GM18511 (cell line): ENCODE measurements around the gene MYO5B.

ENCODE experiments used
- ATAC-seq: cut with Tn5 transposase; IDR thresholded peaks from one replicate; pipeline ENCODE4 v1.9.1; 2021; ENCODE audit warnings: mild to moderate bottlenecking, moderate library complexity; ENCODE audit not compliant: unreplicated experiment

Gene MYO5B

DNA sequence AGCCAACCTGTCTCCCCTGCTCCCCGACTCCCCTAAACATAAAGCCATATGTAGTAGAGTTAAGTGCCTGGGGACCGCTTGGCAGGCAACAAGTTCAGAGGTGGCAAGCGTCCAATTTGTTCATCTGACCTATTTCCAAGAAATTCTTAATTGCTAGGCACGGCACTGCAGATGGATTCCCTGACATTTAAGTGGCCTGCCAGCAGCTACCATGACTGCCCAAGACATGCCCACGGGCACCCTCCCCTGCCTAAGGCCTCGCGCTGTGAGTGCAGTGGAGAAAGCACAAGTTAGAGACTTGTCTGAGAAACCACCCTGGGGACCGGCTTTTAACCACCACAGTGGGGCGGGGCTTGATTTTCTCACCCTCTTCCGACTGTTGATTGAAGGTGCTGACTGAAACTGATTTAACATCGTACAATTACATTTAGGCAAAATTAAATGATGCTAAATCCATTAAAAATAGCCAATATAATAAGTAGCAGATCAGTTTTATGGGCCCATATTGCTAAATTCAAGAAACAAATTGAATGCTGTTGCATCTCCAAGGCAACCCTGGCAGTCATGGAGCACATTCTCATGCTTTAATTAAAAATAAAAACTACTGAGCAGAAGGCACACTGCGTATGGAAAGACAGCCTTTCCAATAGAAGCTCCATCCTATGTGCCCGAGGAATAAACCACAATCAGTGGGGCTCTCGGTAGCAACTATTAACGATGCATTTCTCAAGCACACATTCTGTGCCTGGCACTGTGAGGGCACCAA lies 218.0 kb downstream of the MYO5B start:
- no peak for ATAC-seq

DNA sequence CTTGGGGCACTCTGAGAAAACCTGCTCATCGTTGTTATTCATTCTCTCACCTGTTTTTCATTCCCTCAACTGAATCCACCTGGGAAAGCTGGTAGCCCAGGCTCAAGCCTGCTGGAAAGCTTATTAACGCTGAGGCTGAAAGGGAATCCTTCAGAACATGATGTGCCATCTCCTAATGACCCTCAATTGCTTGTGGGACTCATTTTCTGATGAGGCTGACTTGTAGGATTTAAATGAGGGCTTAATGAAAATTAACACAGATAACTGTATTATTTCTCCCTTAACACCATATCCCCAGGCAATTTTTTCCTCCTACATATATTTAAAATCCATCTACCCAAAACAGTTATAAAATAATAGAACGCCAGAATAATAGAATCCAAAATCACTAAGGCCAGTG lies 218.9 kb downstream of the MYO5B start:
- no peak for ATAC-seq

DNA sequence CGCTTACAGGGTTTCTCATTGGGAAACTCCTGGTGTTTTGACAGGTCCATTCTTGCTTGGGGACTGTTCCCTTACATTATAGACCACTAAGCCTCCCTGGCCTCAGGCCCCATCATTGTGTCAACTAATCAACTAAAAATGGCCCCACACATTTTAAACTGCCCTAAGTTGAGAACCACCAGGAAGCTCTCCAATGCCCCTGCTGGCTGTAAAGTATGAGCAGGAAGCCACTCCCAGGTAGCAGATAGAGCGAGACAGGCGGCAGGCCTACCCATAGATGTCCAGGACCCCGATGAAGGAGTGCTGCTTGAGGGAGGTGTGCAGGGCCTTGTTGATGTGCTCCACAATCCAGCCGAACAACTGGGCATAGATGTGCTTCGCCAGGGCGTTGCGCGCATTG lies 220.9 kb downstream of the MYO5B start:
- ATAC-seq = no peak

DNA sequence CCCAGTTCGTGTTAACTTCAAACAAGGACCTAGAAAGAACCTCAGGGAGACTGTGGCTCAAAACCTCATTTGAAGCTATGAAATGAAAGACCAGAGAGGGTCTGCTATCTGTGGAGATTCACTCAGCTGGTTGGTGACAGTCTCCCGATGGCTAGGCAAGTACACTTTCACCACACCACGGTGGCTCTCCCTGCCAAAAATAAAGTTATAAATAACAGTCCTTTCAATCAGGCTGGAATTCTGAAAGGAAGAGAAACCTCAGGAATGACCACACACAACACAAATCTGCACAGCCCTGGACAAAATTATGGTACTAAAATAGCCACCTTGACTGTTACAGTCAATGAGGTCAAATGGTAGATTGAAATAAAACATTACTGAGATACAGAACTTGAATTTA lies 221.4 kb downstream of the MYO5B start:
- ATAC-seq = no peak

DNA sequence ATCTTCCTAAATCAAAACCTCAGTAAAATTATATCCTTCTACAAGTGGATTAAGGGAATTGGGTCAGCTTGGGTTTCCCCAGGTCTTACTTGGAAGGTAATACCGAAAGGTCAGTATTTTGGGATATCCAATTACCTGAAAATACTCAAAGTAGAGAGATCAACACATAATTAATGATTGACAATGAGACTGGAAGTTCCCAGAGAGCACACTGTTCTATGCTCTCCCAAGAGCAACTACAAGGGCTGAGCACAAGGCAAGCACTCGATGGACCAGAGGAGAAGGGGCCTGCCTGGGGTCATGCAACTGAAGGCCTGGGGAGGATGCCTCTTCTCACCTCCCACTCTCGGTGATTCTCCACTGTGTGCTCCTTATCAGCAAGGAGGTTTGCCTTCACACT lies 222.4 kb downstream of the MYO5B start:
- no peak for ATAC-seq

DNA sequence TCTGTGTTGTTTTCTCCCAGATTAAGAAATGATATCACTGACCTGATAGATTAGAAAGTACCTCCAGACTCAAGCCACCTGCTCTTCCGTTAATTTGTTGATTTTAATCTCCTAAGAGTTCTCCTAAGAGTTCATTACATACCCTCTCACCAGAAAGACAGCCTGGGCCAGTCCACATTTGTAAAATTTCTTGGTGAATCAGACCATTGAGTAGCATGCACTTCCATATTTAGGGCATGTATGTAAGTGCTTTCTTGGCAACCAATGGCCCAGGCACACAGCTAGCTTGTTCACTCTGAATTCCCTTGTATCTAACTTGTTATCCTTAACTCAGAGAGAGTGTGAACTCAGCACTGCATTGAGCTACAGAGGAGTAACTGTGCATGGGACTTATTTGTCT lies 223.5 kb downstream of the MYO5B start:
- ATAC-seq = no peak

DNA sequence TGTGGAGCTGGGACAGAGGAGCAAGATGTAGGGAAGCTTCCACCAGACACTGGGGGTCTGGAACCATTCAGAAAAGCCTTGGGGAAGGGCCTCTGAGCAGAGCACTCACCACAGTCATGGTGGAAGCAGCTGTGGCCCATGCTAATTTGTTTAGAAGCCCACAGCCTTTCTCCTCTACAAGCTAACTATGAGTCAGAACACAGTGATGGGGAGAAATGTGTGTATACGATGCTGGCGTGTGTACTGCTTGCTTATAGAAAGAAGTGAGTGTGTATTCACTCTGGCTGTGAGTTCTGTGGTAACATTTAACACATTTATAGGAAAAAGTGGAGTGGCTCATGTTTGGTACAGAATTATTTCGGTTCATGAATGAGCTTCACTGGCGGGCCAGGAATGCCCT lies 224.6 kb downstream of the MYO5B start:
- ATAC-seq = peak; percentile 51

DNA sequence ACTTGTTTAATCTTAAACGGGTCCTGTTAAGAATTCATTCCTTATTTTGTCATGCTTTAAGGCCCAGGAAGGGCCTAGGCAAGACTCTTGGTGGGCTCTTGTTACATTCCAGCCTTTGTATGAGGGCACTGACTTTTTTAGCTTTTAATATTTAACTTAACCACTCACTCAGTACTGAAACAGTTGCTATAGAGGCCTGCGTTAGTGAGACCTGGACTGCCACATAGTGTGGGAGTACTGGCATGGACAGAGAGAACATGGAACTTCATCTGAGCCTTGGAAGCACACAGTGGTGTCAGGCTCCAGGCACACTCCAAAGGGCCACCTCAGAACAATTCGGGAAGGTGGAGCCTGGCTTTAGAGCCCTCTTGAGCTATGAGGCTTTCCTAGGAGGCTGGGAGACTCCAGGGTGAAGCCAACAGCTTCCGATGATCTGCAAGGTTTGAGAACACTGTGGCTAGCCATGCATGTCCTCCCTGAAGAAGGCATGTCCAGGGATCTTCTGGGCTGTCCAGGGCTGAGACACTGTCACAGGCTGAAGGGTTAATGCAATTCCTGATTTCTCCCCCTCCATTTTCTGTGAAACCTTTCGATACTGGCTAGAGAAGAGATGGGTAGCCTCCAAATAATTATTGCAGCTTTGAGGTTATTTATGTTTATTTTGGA lies 226.2 kb downstream of the MYO5B start:
- ATAC-seq = peak; percentile 31

DNA sequence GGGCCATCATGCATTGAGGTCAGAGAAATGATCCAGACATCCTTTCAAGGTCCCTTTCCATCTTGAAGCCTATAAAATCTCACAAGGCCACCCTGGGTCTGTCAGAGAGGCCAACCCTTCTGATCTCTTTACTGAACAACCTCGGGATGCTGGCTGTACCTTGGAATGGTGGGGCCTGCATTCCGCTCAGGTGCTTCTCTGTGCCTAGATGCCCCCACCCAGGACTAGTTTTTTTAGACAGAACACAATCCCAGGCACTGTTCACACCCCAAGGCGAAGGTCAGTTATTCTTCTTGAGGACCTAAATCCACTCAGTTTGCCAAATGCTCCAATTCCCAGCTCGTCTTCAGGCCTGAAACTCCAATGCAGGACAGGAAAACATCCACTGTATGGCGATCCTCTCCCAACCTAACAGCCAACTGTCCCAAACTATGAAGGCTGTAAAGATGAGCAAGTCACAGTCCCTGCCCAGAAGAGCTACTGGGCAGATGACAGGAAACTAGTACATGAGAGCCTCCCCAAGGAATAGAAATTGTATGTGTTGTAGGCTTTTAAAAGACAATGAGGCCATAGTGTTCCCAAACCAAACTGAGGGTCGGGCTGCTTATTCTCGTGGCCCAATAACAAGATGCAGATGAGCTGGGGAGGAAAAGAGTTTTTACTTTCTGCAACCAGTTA lies 227.2 kb downstream of the MYO5B start:
- no peak for ATAC-seq

DNA sequence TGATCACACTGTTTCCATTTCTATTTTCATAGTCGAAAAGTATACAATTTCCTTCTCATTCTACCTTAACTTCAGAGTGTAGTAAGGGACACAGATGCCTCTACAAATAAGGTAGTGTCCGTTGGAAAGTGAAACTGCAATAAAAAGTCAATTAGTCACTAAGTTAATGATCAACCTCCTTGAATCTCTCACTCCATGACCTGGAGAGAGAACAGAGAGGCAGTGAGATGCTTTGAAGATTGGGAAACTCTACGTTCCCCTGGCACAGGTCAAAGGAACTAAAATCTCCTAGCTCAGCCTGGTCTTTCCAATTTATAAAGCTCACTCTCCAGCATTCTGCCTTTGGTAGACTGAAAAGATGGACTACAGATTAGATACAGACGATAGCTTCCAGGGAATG lies 227.8 kb downstream of the MYO5B start:
- peak; percentile 85 for ATAC-seq

DNA sequence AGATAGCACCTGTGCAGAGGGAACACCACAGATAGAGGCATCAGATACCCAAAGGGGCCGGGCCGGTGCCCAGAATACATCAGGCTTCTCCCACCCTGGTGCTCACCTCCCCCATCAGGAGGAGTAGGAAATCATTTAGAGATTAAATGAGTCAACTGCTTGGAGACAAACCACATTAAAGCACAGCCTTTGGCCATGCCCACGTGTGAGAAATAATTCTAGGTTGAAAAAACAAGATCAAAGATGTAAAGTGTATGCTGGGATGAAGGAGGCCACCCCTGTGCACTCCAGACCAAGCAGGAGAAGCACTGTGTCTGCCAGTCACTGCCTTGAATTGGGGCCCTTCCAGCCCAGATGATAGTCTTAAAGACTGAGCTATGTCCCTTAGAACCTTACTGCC lies 228.9 kb downstream of the MYO5B start:
- no peak for ATAC-seq

DNA sequence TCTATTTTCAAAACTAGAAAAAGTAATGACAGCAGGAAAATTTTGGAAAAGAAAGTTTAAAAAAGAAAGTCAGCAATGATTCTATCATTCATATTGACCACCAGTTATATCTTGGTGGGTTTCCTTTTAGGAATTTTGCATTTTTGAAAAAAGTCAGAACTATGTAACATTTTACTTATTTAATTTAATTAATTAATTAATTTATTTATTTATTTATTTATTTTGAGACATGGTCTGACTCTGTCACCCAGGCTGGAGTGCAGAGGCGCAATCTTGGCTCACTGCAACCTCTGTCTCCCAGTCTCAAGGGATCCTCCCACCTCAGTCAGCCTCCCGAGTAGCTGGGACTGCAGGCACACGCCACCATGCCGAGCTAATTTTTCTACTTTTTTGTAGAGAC lies 231.7 kb downstream of the MYO5B start:
- ATAC-seq = no peak

DNA sequence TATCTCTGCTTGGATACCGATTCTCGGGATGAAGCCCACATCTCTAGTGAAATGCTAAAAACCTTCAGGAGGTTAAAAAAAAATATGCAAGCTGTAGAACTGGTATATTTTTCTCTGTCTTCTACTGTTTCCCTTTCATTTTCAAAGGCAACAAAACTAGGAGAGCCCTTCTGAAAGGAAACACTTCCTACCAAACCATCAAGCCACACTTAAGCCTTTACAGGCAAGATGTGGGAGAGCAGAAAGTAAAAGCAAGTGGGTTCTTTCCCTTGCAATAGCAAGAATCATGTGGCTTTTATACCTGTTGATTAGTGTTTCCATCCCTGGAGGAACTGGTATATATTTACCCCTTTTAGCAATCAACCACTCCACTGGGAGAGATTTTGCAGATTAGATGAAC lies 233.7 kb downstream of the MYO5B start:
- no peak for ATAC-seq

DNA sequence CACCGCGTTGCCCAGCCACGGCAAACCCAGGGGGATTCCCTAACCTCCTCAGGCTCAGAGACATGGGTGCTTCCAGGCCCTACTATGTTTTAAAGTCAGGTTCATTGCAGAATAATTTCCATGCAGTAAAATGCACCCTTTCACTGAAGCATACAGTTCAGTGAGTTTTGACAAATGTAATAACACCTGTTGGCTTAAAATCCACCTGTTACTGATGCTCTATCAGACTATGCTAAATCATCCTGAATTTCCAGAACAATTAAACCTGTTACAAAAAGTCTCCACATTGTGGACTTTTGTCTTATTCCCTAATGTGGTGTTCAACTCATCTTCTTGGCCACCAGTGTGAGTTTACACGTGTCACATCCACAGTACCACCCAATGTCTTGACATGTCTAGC lies 234.6 kb downstream of the MYO5B start:
- ATAC-seq = no peak

DNA sequence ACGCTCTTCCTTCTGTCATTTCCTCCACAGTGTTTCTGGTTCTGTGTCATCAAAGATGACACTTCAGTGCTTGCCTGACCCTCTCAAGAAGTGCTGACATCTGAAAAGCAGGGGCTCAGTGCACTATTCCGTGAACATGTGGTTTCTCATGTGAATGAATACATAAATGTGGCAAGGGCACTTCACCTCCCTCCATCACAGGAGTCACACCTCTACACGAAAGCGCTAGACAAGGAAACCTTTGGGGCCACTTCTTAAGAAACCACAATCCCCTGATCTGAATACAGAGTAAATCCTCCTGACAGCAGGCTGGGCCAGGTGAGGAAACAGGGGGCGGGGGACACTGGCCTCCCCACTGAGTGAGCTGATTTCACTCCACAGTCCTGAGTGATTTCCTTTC lies 235.8 kb downstream of the MYO5B start:
- peak; percentile 88 for ATAC-seq

DNA sequence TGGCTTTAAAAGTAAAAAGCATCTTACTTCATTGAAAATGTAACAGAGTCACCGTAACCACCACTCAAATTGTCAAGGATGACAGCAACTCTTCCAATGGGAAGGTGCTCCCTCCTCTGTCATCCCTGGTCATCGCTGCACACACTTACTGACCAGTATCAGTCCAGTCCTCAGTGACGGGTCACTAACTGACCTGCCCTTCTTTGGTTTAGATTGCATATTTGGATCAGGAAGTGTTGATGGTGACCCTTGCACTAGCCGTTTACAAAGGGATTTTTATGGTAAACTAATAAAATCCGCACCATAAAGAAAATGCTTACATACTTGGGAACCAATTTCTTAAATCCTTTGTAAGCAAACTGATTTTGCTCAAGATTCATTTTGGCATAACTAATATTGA lies 239.7 kb downstream of the MYO5B start:
- ATAC-seq = no peak

DNA sequence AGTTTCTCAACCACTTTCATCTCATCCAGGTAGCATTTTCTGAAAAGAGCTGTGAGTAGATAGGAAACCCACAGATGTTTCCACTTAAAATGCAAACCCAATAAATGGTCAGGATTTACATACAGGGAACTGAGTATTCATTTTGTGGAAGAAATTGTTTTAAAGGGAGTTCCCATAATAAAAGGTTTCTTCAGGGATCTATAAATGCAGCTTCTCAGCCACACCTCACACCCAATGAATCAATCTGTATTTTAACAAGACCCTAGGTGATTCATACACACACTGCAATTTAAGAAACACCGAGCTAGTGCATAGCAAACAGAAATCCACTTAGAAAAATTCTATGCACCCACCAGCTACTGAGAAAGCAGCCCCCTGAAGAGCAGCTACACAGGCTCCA lies 241.6 kb downstream of the MYO5B start:
- no peak for ATAC-seq

DNA sequence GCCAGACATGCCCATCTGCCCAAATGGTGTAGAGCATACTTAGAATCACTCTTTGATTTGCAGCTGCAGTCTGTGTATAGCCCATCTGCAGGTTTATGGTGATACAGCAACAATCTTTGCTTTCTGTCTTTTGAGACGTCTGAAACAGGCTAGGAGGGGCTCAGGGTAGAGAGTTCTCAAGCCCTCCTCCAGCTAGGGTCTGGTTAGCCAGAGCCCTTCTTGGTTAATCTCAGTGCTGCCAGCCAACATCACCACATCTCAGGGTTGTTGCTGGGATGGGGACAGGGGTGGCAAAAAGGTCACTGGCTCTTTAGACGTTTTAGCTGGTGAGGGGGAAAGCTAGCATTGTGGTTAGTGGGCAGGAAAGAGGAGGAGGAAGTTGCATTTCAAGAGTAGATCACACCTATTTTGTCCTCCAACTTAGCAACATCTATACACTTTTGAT lies 245.0 kb downstream of the MYO5B start:
- ATAC-seq = peak; percentile 86

DNA sequence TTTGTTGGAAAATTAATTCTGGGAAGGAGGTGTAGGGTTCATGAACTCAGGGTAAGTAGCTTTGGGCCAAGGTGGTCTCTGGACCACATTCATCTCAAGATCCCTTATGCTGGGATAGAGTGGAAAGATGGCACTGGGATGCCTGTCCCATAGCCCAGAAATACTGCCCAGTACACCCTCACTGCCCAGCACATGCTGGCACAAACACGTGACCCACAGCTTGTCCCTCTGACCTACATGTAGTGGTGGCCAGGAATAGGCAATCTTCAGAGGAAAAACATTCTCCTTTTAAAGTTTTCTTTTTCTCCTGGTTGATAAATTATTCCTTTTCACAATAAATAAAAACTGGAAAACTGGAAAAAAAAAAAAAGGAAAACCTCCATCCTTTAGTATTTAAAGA lies 246.0 kb downstream of the MYO5B start:
- ATAC-seq = no peak

DNA sequence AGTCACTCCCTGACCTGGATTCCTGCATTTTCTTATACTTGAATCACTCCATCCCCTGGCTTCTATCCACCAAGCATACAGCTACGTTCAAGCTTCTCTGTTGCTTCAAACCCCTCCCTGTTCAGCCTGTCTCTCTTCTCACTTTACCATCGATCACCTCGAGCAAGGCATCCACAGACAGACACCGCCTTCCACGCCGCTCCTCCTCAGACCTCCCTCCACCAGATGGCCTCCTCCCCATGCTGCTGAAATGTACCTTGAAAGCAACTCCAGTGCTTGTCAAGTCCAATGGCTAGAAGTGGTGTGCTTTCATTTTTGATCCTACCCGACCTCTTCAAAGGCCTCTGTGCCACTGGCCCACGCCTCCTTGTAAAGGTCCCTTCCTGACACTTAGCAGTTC lies 250.3 kb downstream of the MYO5B start:
- ATAC-seq = no peak

DNA sequence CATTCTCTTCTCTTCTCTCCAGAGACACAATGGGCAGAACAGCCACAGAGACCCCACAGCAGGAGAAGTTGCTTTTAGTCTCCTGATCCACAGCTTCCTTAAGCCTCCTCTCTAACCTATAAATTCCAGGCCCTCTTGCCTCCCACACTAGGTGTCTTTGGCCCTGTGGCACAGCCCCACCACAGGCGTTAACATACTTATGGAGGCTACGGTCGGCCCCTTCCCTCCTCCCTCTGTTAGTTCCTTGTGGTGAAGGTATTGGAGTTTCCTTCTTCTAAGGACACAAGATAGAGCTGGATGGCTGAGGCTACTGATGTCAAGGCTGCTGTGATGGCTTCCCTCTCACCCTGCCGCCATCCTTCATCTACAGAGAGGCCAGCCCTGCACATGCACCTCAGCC lies 258.1 kb downstream of the MYO5B start:
- no peak for ATAC-seq

DNA sequence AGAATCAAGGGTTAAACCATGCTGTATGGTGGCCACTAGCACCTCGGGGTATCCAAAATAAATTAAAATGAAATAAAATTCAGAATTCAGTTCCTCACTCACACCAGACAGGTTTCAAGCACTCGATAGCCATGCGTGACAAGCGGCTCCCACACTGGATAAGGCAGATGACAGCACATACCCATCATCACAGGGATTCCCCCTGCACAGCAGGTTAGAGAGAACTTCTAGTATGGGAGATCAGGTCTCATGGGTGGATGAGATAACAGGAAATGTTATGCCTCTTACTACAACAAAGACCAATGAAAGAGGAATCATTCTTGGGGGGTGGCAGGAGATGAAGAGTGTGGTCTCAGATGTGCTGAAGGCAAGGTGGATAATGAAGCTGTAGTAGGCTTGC lies 259.7 kb downstream of the MYO5B start:
- ATAC-seq = peak; percentile 40
